DND-41 (cell line): ENCODE results near the gene IL4I1.

Experiments
- CTCF ChIP-seq: IDR thresholded peaks from 2 replicates; pipeline ENCODE4 v1.5.1; 2012; ENCODE audit warnings: borderline replicate concordance, low read length, moderate library complexity, mild to moderate bottlenecking; ENCODE audit not compliant: poor library complexity, severe bottlenecking; ENCODE audit errors: extremely low read depth
- EZH2 ChIP-seq: IDR thresholded peaks from 3 replicates; pipeline ENCODE4 v1.6.1; 2012; ENCODE audit warnings: borderline replicate concordance, low read depth, mild to moderate bottlenecking, moderate library complexity, low read length, inconsistent platforms; ENCODE audit not compliant: severe bottlenecking

GRCh38 chr19:49932041-49932451 is 35.4 kb upstream of the IL4I1 start:
- no peak for TF ChIP-seq CTCF
- TF ChIP-seq EZH2 = no peak
